ENCODE measurements around the gene EXOC7.

GRCh38 chr17:76033139-76033538, 70.4 kb downstream of the EXOC7 start:
- TF ChIP-seq CTCF (conservative IDR thresholded peaks at IDR 0.05; ENCODE audit: low read depth, low read length) (no peak), POLR2A (IDR thresholded peaks at IDR 0.05; ENCODE audit: low read depth, low read length) (no peak)

All from IMR-90 (cell line).